ENCODE data around the gene PRDM16. TPM values are rescaled to one million over a fixed set of nuclear protein-coding genes. Genes with fewer than 3 reads are reported as not detected.

PRDM16 gene
- total and polyA plus RNA-seq, 2 of the 4 experiments (the other 2 are of a cell fraction): 0.02 TPM; not detected in 1

GRCh38 chr1:3384407-3384806 lies 315.4 kb downstream of the PRDM16 start:
- H4K8ac ChIP-seq (ENCODE audit: low read depth in 2 of 2, low read length in 2 of 2): no peak overlapping the region
- H3K9ac ChIP-seq (ENCODE audit: low read depth, low read length): no peak overlapping the region
- ChIA-PET CTCF (no interaction called here), POLR2A (ENCODE audit: unreplicated experiment) (no interaction called here)
- H4K20me1 ChIP-seq (ENCODE audit: insufficient read depth, low read length): no peaks in the 10 kb centered on the region
- intact Hi-C loops (cut with micrococcal nuclease) (no loop called here), in situ Hi-C loops (cut with MboI; ENCODE audit: low sequenced_read_pairs) (no loop called here), dilution Hi-C loops (cut with HindIII; ENCODE audit: low sequenced_read_pairs, unreplicated experiment) (no loop called here)
- H3K14ac ChIP-seq (replicated peaks; ENCODE audit: low read depth, low read length): no peak overlapping the region
- no TSS peak for BruUV-seq (replicated peaks)
- no peak overlapping the region for H2AK5ac ChIP-seq (ENCODE audit: low read depth, low read length)
- H3K4me3 ChIP-seq (ENCODE audit: insufficient read depth, low read depth, low read length): no peak overlapping the region
- H3K36me3 ChIP-seq (ENCODE audit: control insufficient read depth, insufficient read depth, low read length): no peaks in the 10 kb centered on the region
- no peaks in the 10 kb centered on the region for H3K9me3 ChIP-seq (ENCODE audit: control insufficient read depth, insufficient read depth, low read length)
- no peak overlapping the region for H2BK20ac ChIP-seq (ENCODE audit: low read depth, low read length)
- no peak overlapping the region for H3K27ac ChIP-seq (ENCODE audit: insufficient read depth, low read length)
- no peaks in the 10 kb centered on the region for H3K79me1 ChIP-seq (ENCODE audit: low read depth in 1 of 2, low read length in 2 of 2)
- H2BK15ac ChIP-seq (ENCODE audit: low read depth, low read length): no peak overlapping the region
- no peak for ATAC-seq (ENCODE audit: low read depth)
- TF ChIP-seq RFX5 (IDR thresholded peaks at IDR 0.05; ENCODE audit: low read depth, low read length): no peak
- TF ChIP-seq MAZ (IDR thresholded peaks at IDR 0.05; ENCODE audit: borderline replicate concordance, low read depth, low read length): no peak
- no peak for TF ChIP-seq BHLHE40 (IDR thresholded peaks at IDR 0.05; ENCODE audit: low read depth, low read length)
- no peak for TF ChIP-seq CTCF (conservative IDR thresholded peaks at IDR 0.05; ENCODE audit: low read depth, low read length)
- TF ChIP-seq CHD1 (IDR thresholded peaks at IDR 0.05; ENCODE audit: low read depth, low read length): no peak
- no peak for TF ChIP-seq SMC3 (IDR thresholded peaks at IDR 0.05; ENCODE audit: low read depth, low read length)
- no peak for TF ChIP-seq FOS (IDR thresholded peaks at IDR 0.05; ENCODE audit: low read depth, low read length)
- TF ChIP-seq RCOR1 (IDR thresholded peaks at IDR 0.05; ENCODE audit: insufficient replicate concordance, low read length): no peak
- no peak for TF ChIP-seq POLR2A (IDR thresholded peaks at IDR 0.05; ENCODE audit: low read depth, low read length)
- TF ChIP-seq MAFK (IDR thresholded peaks at IDR 0.05; ENCODE audit: low read depth, low read length): no peak
- no peak for TF ChIP-seq NFE2L2 (IDR thresholded peaks at IDR 0.05; ENCODE audit: low read depth, low read length)
- TF ChIP-seq ELK1 (IDR thresholded peaks at IDR 0.05; ENCODE audit: borderline replicate concordance, low read depth, low read length): no peak
- TF ChIP-seq MXI1 (IDR thresholded peaks at IDR 0.05; ENCODE audit: borderline replicate concordance, low read depth, low read length): no peak
- no peak for TF ChIP-seq CEBPB (IDR thresholded peaks at IDR 0.05; ENCODE audit: low read depth, low read length)
- TF ChIP-seq RAD21 (IDR thresholded peaks at IDR 0.05; ENCODE audit: low read length): no peak
- no peaks in the 10 kb centered on the region for H3K4me1 ChIP-seq (ENCODE audit: control insufficient read depth, insufficient read depth, low read length)
- no peak overlapping the region for H2AFZ ChIP-seq (replicated peaks; ENCODE audit: low read length, poor library complexity)
- no peak overlapping the region for H3K18ac ChIP-seq (ENCODE audit: low read depth, low read length)
- peaks cover 17% of the 10 kb centered on the region for H3K27me3 ChIP-seq (ENCODE audit: control insufficient read depth, insufficient read depth, low read length)
- no peak overlapping the region for H4K91ac ChIP-seq (ENCODE audit: insufficient read depth, low read depth, low read length)
- DNase-seq: no peak
- H4K5ac ChIP-seq (ENCODE audit: low read depth, low read length): no peak overlapping the region
- H3K4me2 ChIP-seq (ENCODE audit: low read depth, low read length): no peak overlapping the region
- H2BK5ac ChIP-seq (ENCODE audit: low read depth, low read length, poor library complexity, severe bottlenecking): no peak overlapping the region
- no peaks in the 10 kb centered on the region for H3K9me1 ChIP-seq (ENCODE audit: insufficient read depth, low read length)
- WGBS, 2 experiments (ENCODE audit: extremely low coverage in 2 of 2, insufficient read length in 1 of 2): 65% methylated on average over 5 of the region's 12 CpGs; no CpG with 5 or more reads in 1 of the 2 experiments
- H3K56ac ChIP-seq (ENCODE audit: extremely low read depth, insufficient read depth, low read length): no peak overlapping the region
- no peak overlapping the region for H2AK9ac ChIP-seq (replicated peaks; ENCODE audit: low read depth, low read length, poor library complexity)
- no peak overlapping the region for H3K23ac ChIP-seq (ENCODE audit: low read depth, low read length)
- no peak overlapping the region for H3K4ac ChIP-seq (ENCODE audit: low read depth, low read length)
- H2BK120ac ChIP-seq (ENCODE audit: low read depth, low read length): no peak overlapping the region
